ENCODE results near the gene SLC29A1. TPM values are rescaled to one million over a fixed set of nuclear protein-coding genes. Genes with fewer than 3 reads are reported as not detected.

SLC29A1 gene
- total RNA-seq, 1 donor from 2014 or later: 144 TPM

- Mint-ChIP-seq H3K4me3 (no peak overlapping the region), H3K9me3 (no peaks in the 10 kb centered on the region)
These were observed 20.2 kb upstream of the SLC29A1 start for GRCh38 chr6:44202972-44203750.

GRCh38 chr6:44203955-44204354 lies 19.4 kb upstream of the SLC29A1 start:
- H3K36me3 Mint-ChIP-seq (ENCODE audit: low read depth): no peaks in the 10 kb centered on the region
- peaks cover 16% of the 10 kb centered on the region for H3K27me3 Mint-ChIP-seq
- intact Hi-C loops (cut with micrococcal nuclease): no loop called here
- no peak overlapping the region for H3K4me3 Mint-ChIP-seq
- no peaks in the 10 kb centered on the region for H3K4me1 Mint-ChIP-seq
- H3K27ac Mint-ChIP-seq: no peak overlapping the region
- no peak for DNase-seq
- no peaks in the 10 kb centered on the region for H3K9me3 Mint-ChIP-seq

More at GRCh38 chr6:44202972-44203750, 20.2 kb upstream of the SLC29A1 start:
- DNase-seq: no peak
- Mint-ChIP-seq H3K27ac (no peak overlapping the region), H3K36me3 (ENCODE audit: low read depth) (no peaks in the 10 kb centered on the region), H3K27me3 (peaks cover 13% of the 10 kb centered on the region), H3K4me1 (no peaks in the 10 kb centered on the region)
- intact Hi-C loops (cut with micrococcal nuclease): no loop called here

- H3K27me3 Mint-ChIP-seq: peaks cover 20% of the 10 kb centered on the region
- H3K27ac Mint-ChIP-seq: no peak overlapping the region
- no peak for DNase-seq
- intact Hi-C loops (cut with micrococcal nuclease): no loop called here
- H3K4me3 Mint-ChIP-seq: no peak overlapping the region
- H3K4me1 Mint-ChIP-seq: no peaks in the 10 kb centered on the region
- no peaks in the 10 kb centered on the region for H3K36me3 Mint-ChIP-seq (ENCODE audit: low read depth)
- no peaks in the 10 kb centered on the region for H3K9me3 Mint-ChIP-seq
These were observed 15.4 kb upstream of the SLC29A1 start for GRCh38 chr6:44207966-44208365.

- intact Hi-C loops (cut with micrococcal nuclease): no loop called here
- DNase-seq: no peak
- Mint-ChIP-seq H3K4me1 (no peaks in the 10 kb centered on the region), H3K36me3 (ENCODE audit: low read depth) (no peaks in the 10 kb centered on the region), H3K4me3 (no peak overlapping the region), H3K9me3 (no peaks in the 10 kb centered on the region), H3K27me3 (peaks cover 19% of the 10 kb centered on the region), H3K27ac (no peak overlapping the region)
These were observed 12.1 kb upstream of the SLC29A1 start for GRCh38 chr6:44211284-44211683.

- Mint-ChIP-seq H3K4me3 (no peak overlapping the region), H3K27me3 (peaks cover 24% of the 10 kb centered on the region), H3K9me3 (no peaks in the 10 kb centered on the region), H3K36me3 (ENCODE audit: low read depth) (no peaks in the 10 kb centered on the region), H3K4me1 (no peaks in the 10 kb centered on the region), H3K27ac (no peak overlapping the region)
- DNase-seq: no peak
- intact Hi-C loops (cut with micrococcal nuclease): no loop called here
These were observed 9.1 kb upstream of the SLC29A1 start for GRCh38 chr6:44214307-44214706.

- intact Hi-C loops (cut with micrococcal nuclease): no loop called here
- no peaks in the 10 kb centered on the region for H3K36me3 Mint-ChIP-seq (ENCODE audit: low read depth)
These were observed 6.6 kb upstream of the SLC29A1 start, which contains the start of gene MYMX for GRCh38 chr6:44216677-44217331. Gene MYMX (plus strand): TSS chr6:44216926. CDS start chr6:44217472, 546 bp downstream.

GRCh38 chr6:44217332-44218143 lies 5.9 kb upstream of the SLC29A1 start:
- DNase-seq: no peak
- peaks cover 18% of the 10 kb centered on the region for H3K27me3 Mint-ChIP-seq
- H3K27ac Mint-ChIP-seq: no peak overlapping the region
- intact Hi-C loops (cut with micrococcal nuclease): no loop called here
- no peak overlapping the region for H3K4me3 Mint-ChIP-seq
- no peaks in the 10 kb centered on the region for H3K9me3 Mint-ChIP-seq
- peaks cover 16% of the 10 kb centered on the region for H3K4me1 Mint-ChIP-seq
- no peaks in the 10 kb centered on the region for H3K36me3 Mint-ChIP-seq (ENCODE audit: low read depth)

More at GRCh38 chr6:44216677-44217331, 6.6 kb upstream of the SLC29A1 start, which contains the start of gene MYMX:
- no peak within 1 kb of the TSS for H3K4me3 Mint-ChIP-seq
- DNase-seq: no peak
- peaks cover 9% of the 10 kb centered on the region for H3K4me1 Mint-ChIP-seq
- no peaks in the 10 kb centered on the region for H3K9me3 Mint-ChIP-seq
- peaks cover 18% of the 10 kb centered on the region for H3K27me3 Mint-ChIP-seq
- no peak within 1 kb of the TSS for H3K27ac Mint-ChIP-seq

GRCh38 chr6:44219053-44219814 lies 4.2 kb upstream of the SLC29A1 start:
- no peaks in the 10 kb centered on the region for H3K36me3 Mint-ChIP-seq (ENCODE audit: low read depth)
- DNase-seq: peak; percentile 80
- H3K4me3 Mint-ChIP-seq: peak overlapping the region; percentile 59
- no peak overlapping the region for H3K27ac Mint-ChIP-seq
- no peaks in the 10 kb centered on the region for H3K9me3 Mint-ChIP-seq
- peaks cover 26% of the 10 kb centered on the region for H3K4me1 Mint-ChIP-seq
- H3K27me3 Mint-ChIP-seq: peaks cover 18% of the 10 kb centered on the region
- intact Hi-C loops (cut with micrococcal nuclease): no loop called here

GRCh38 chr6:44219815-44220784 lies 3.3 kb upstream of the SLC29A1 start:
- Mint-ChIP-seq H3K4me1 (peaks cover 35% of the 10 kb centered on the region), H3K36me3 (ENCODE audit: low read depth) (peaks cover 3% of the 10 kb centered on the region), H3K27ac (no peak overlapping the region), H3K27me3 (peaks cover 18% of the 10 kb centered on the region), H3K9me3 (no peaks in the 10 kb centered on the region), H3K4me3 (no peak overlapping the region)
- no peak for DNase-seq
- intact Hi-C loops (cut with micrococcal nuclease): loop anchor here (5.0 kb wide), 2 partner anchors 48 to 117 kb away; no protein-coding TSS in a partner anchor

GRCh38 chr6:44220913-44221290 lies 2.5 kb upstream of the SLC29A1 start:
- Mint-ChIP-seq H3K9me3 (no peaks in the 10 kb centered on the region), H3K4me3 (no peak overlapping the region), H3K36me3 (ENCODE audit: low read depth) (peaks cover 3% of the 10 kb centered on the region), H3K4me1 (peaks cover 38% of the 10 kb centered on the region), H3K27ac (peak overlapping the region; percentile 42), H3K27me3 (peaks cover 18% of the 10 kb centered on the region)
- intact Hi-C loops (cut with micrococcal nuclease): loop anchor here (1.0 to 5.0 kb wide), 3 partner anchors 17 to 116 kb away; no protein-coding TSS in a partner anchor
- DNase-seq: no peak

GRCh38 chr6:44221291-44221960 lies 2.0 kb upstream of the SLC29A1 start:
- peak overlapping the region; percentile 42 for H3K27ac Mint-ChIP-seq
- H3K4me1 Mint-ChIP-seq: peaks cover 40% of the 10 kb centered on the region

GRCh38 chr6:44221961-44222335 lies 1.4 kb upstream of the SLC29A1 start:
- peak overlapping the region; percentile 29 for H3K27ac Mint-ChIP-seq
- intact Hi-C loops (cut with micrococcal nuclease): loop anchor here (1.0 to 5.0 kb wide), 5 partner anchors 16 to 115 kb away; partner anchors contain the start of genes MRPL14, SLC35B2 and TMEM63B
- H3K4me3 Mint-ChIP-seq: no peak overlapping the region
- H3K27me3 Mint-ChIP-seq: peaks cover 15% of the 10 kb centered on the region
- no peaks in the 10 kb centered on the region for H3K9me3 Mint-ChIP-seq
- peaks cover 41% of the 10 kb centered on the region for H3K4me1 Mint-ChIP-seq
- H3K36me3 Mint-ChIP-seq (ENCODE audit: low read depth): peaks cover 3% of the 10 kb centered on the region
- DNase-seq: no peak

More at GRCh38 chr6:44221291-44221960, 2.0 kb upstream of the SLC29A1 start:
- peak; percentile 93 for DNase-seq
- H3K36me3 Mint-ChIP-seq (ENCODE audit: low read depth): peaks cover 3% of the 10 kb centered on the region
- H3K27me3 Mint-ChIP-seq: peaks cover 18% of the 10 kb centered on the region
- H3K4me3 Mint-ChIP-seq: no peak overlapping the region
- intact Hi-C loops (cut with micrococcal nuclease): loop anchor here (1.0 to 5.0 kb wide), 3 partner anchors 17 to 116 kb away; no protein-coding TSS in a partner anchor
- H3K9me3 Mint-ChIP-seq: no peaks in the 10 kb centered on the region
